IPS-20b (cell line): ENCODE data around the gene MDH2.

Experiments used
- H3K27ac ChIP-seq: one replicate; pipeline ENCODE4 v1.5.1; 2013; ENCODE audit warnings: low read length
- H3K27me3 ChIP-seq: 2 replicates; pipeline ENCODE4 v1.6.1; 2013; ENCODE audit warnings: mild to moderate bottlenecking, low read length, inconsistent platforms; ENCODE audit not compliant: insufficient read depth
- H3K36me3 ChIP-seq: 2 replicates; pipeline ENCODE4 v1.6.1; 2013; ENCODE audit warnings: low read depth, mild to moderate bottlenecking, inconsistent platforms, low read length, moderate library complexity; ENCODE audit not compliant: insufficient read depth
- H3K4me1 ChIP-seq: 2 replicates; pipeline ENCODE4 v1.6.1; 2013; ENCODE audit warnings: mild to moderate bottlenecking, control low read depth, inconsistent platforms, low read length, moderate library complexity; ENCODE audit not compliant: insufficient read depth
- H3K4me3 ChIP-seq: 2 replicates; pipeline ENCODE4 v1.5.1; 2013; ENCODE audit warnings: mild to moderate bottlenecking, low read length, inconsistent platforms
- H3K9ac ChIP-seq: 2 replicates; pipeline ENCODE4 v1.6.1; 2013; ENCODE audit warnings: low read depth, mild to moderate bottlenecking, inconsistent platforms, low read length, moderate library complexity
- H3K9me3 ChIP-seq: 2 replicates; pipeline ENCODE4 v1.6.1; 2013; ENCODE audit warnings: mild to moderate bottlenecking, low read depth, low read length, inconsistent platforms; ENCODE audit not compliant: insufficient read depth

The MDH2 gene

DNA sequence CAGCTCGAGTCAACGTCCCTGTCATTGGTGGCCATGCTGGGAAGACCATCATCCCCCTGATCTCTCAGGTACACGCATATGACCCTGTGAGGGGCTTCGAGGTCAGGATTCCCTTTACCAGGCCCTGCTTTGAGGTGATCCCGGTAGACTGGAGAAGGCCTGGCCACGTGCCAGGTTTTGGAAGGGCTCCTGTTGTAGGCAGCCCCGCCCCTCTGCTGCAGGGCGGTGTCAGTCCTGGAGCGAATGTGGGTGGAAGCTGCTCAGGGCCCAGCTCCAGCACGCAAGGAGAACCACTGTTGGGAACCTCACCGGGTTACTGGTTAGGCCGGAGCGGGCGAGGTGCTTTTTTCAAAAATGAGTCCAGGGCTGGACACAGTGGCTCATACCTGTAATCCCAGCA is 15.6 kb downstream of the MDH2 start:
- Histone ChIP-seq H3K27ac (no peak overlapping the region), H3K9ac (no peak overlapping the region), H3K9me3 (no peaks in the 10 kb centered on the region), H3K36me3 (peaks cover 89% of the 10 kb centered on the region), H3K4me3 (no peak overlapping the region), H3K27me3 (no peaks in the 10 kb centered on the region), H3K4me1 (no peaks in the 10 kb centered on the region)

DNA sequence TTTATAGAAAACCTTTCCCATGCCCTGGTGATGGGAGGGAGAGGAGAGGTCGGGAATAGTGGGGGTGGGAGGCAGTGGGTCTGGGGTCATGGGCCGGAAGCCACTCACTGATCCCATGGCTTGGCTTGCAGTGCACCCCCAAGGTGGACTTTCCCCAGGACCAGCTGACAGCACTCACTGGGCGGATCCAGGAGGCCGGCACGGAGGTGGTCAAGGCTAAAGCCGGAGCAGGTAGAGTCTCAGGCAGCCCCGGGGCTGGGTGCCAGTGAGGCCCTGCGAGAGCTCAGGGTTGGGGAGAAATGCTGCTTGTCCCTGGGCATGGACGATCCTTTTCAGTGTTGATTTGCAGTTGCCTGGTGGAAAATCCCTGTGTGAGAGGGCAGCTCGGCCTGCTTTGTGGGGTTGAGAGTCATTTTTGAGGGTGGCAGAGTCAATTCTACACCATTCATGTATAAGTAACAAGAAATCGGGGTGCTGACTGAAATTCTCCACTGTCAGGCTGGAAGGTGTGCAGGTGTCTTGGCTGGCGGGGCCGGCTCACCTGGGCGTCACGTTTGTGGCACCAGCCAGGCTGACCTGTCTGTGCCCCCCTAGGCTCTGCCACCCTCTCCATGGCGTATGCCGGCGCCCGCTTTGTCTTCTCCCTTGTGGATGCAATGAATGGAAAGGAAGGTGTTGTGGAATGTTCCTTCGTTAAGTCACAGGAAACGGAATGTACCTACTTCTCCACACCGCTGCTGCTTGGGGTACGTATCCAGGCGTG is 16.5 kb downstream of the MDH2 start:
- H3K4me3 ChIP-seq = no peak overlapping the region
- H3K9ac ChIP-seq = no peak overlapping the region
- no peaks in the 10 kb centered on the region for H3K9me3 ChIP-seq
- peaks cover 81% of the 10 kb centered on the region for H3K36me3 ChIP-seq
- peaks cover 5% of the 10 kb centered on the region; the same call in 1 of the 2 replicates for H3K4me1 ChIP-seq
- H3K27me3 ChIP-seq = no peaks in the 10 kb centered on the region
- no peak overlapping the region for H3K27ac ChIP-seq

DNA sequence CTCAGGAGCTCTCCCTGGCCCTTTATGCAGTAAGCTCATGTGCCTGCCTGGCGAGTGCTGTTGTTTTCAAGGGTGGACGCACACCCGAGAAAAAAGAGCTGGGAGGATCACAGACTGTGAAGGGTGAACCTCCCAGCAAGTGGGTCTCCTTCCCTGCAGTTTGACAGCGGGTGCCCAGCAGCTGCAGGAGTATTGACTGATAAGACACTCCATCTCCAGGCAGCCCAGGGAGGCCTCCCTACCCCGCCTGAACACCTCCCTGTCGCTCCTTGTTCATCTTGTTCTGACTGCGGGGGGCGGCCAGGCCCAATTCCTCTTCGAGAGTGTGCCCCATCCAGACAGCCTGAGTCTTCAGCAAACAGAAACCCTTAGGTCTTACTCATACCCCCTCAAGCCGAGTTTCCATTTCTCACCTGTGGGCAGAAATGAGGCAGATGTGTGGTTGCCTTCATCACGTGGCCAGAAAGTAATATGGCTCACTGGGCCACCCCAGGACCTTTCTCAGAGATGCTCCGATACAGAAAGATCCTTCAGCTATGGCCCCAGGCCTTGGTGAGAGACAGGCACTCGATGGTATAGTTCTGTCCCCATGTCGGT is 17.2 kb downstream of the MDH2 start:
- peaks cover 5% of the 10 kb centered on the region; the same call in 1 of the 2 replicates for H3K4me1 ChIP-seq
- H3K4me3 ChIP-seq = no peak overlapping the region
- H3K36me3 ChIP-seq = peaks cover 73% of the 10 kb centered on the region
- H3K27ac ChIP-seq = no peak overlapping the region
- H3K27me3 ChIP-seq = no peaks in the 10 kb centered on the region
- H3K9me3 ChIP-seq = no peaks in the 10 kb centered on the region
- no peak overlapping the region for H3K9ac ChIP-seq

DNA sequence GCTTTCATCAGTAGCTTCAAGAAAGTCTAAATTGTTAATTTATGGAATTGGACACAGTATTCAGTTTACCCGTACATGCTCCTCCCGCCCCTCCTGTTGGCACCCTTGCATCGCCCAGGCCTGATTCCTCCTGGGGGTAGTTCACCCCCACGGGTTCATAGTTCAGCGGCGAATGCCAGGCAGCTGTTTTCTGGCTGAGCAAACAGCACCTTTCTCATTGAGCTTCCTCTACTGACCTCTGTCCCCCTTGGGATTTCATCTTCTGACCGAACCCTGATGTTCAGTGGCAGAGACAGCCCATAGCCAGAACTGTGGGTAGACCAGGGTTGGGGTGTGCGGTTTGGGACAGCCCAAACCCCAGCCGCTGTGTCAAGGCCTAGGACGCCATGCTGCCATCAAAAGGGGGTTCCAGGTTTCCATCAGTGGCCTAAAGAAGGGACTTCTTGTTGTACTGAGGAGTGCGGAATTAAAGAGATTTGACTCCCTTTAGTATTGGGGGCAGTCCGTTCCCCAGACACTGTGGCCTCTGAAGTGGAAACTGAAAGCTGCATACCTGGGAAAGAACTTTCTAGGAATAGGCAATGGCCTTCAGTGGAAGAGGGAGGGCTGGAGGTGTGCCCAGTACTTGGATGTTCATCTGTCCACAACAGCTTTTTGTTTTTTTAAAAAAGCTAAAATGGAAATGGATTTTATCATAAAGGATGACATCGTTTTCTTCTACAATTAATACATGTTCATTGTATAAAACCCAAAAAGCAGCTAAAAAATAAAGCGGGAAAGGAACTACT is 19.0 kb downstream of the MDH2 start:
- H3K4me3 ChIP-seq = no peak overlapping the region
- H3K27me3 ChIP-seq = no peaks in the 10 kb centered on the region
- H3K36me3 ChIP-seq = peaks cover 55% of the 10 kb centered on the region
- no peak overlapping the region for H3K9ac ChIP-seq
- no peak overlapping the region for H3K27ac ChIP-seq
- peaks cover 5% of the 10 kb centered on the region; the same call in 1 of the 2 replicates for H3K4me1 ChIP-seq
- H3K9me3 ChIP-seq = no peaks in the 10 kb centered on the region

DNA sequence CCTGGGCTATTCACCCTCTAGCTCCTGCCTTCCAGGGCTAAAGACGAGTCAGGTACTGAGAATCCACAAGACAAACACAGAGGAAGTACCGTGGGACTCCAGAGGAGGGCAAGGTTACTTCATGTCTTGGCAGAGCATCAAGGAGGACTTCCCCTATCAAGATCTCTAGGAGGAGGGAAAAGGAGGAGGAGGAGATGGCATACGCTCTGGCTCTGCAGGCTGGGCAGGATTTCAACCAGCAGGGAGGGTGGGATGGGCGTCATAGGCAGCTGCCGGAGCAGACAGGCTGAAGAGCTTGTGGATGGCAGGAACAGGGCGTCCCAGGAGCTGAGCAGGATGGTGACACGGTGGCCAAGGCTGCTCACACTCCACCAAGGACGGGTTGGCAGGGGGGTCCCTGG is 21.3 kb downstream of the MDH2 start:
- no peak overlapping the region for H3K27ac ChIP-seq
- H3K27me3 ChIP-seq = no peaks in the 10 kb centered on the region

DNA sequence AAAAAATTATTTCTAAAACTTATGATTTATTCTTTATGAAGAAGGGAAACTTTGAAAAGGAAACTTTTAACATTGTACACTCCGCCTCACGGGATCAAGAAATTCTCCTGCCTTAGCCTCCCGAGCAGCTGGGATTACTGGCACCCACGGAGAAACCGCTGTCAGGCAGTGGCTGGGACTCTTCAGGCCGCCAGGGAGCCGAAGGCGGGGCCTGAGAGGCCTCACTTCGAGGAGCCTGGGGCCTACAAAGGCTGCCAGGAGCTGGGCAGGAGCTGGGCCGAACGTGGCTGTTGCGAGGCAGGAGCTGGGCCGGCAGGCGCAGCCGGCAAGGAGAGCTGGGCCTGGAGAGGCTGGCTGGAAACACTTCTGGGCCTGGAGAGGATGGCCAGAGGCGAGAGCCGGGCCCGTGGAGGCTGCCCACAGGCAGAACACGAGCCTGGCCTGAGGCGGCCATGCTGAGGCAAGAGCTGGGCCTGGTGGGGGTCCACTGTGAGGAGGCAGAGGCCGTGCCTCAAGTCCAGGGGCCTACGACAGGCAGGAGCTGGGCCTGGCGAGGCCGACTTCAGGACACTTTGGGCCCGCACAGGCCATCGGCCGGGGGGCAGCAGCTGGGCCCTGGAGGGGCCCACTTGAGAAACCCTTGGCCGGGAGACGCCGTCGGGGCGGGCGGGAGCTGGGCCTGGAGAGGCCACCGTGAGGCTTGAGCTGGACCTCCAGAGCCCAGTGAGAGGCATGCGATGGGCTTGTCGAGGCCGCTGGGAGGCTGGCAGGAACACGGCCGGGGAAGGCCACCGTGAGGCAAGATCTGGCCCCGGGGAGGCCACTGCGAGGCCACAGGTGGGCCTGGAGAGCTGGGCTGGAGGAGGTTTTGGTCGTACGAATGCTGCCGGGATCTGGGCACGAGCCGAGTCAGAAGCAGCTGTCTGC is 23.7 kb downstream of the MDH2 start:
- no peak overlapping the region for H3K27ac ChIP-seq
- peaks cover 5% of the 10 kb centered on the region; the same call in 1 of the 2 replicates for H3K4me1 ChIP-seq
- H3K36me3 ChIP-seq = peaks cover 9% of the 10 kb centered on the region
- H3K9me3 ChIP-seq = no peaks in the 10 kb centered on the region
- H3K9ac ChIP-seq = no peak overlapping the region
- no peak overlapping the region for H3K4me3 ChIP-seq
- no peaks in the 10 kb centered on the region for H3K27me3 ChIP-seq

More for the DNA sequence above, 21.3 kb downstream of the MDH2 start:
- Histone ChIP-seq H3K4me3 (no peak overlapping the region), H3K4me1 (peaks cover 5% of the 10 kb centered on the region; the same call in 1 of the 2 replicates), H3K36me3 (peaks cover 33% of the 10 kb centered on the region), H3K9ac (no peak overlapping the region), H3K9me3 (no peaks in the 10 kb centered on the region)

DNA sequence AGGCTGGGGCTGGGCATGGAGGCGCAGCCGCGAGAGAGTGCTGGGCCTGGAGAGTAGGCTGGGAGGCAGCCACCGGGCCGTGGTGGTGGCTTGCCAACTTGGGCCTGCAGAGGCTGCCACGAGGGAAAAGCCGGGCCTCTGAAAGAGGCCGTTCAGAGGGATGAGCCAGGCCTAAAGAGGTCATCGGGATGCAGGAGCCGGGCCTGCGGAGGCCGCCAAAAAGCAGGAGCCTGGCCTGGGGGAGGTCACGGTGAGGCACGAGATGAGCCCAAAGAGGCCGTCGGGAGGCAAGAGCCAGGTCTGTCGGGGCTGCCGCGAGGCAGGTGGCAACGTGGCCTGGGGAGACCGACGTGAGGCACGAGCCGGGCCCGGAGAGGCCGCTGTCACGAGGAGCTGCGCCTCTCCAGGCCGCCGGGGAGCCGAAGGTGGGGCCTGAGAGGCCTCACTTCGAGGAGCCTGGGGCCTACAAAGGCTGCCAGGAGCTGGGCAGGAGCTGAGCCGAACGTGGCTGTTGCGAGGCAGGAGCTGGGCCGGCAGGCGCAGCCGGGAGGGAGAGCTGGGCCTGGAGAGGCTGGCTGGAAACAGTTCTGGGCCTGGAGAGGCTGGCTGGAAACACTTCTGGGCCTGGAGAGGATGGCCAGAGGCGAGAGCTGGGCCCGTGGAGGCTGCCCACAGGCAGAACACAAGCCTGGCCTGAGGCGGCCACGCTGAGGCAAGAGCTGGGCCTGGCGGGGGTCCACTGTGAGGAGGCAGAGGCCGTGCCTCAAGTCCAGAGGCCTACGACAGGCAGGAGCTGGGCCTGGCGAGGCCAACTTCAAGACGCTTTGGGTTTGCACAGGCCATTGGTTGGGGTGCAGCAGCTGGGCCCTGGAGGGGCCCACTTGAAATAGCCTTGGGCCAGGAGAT is 24.6 kb downstream of the MDH2 start:
- Histone ChIP-seq H3K36me3 (0 out of 2 replicates have a peak, but pooled peaks cover under 1% of the 10 kb centered on the region), H3K4me1 (peaks cover 5% of the 10 kb centered on the region; the same call in 1 of the 2 replicates), H3K27ac (no peak overlapping the region), H3K9me3 (no peaks in the 10 kb centered on the region), H3K4me3 (no peak overlapping the region), H3K9ac (peak overlapping the region; percentile 15; the same call in 1 of the 2 replicates), H3K27me3 (no peaks in the 10 kb centered on the region)

DNA sequence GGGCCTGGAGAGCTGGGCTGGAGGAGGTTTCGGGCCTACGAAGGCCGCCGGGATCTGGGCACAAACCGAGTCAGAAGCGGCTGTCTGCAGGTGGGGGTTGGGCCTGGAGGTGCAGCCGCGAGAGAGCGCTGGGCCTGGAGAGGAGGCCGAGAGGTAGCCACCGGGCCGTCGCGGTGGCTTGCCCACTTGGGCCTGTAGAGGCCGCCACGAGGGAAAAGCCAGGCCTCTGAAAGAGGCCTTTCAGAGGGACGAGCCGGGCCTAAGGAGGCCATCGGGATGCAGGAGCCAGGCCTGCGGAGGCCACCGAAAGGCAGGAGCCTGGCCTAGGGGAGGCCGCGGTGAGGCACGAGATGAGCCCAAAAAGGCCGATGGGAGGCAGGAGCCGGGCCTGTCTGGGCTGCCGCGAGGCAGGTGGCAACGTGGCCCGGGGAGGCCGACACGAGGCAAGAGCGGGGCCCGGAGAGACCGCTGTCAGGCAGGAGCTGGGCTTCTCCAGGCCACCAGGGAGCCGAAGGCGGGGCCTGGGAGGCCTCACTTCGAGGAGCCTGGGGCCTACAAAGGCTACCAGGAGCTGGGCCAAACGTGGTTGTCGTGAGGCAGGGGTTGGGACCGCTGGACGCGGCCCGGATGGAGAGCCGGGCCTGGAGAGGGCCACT is 25.6 kb downstream of the MDH2 start:
- Histone ChIP-seq H3K9ac (peak overlapping the region; percentile 15), H3K4me1 (peaks cover 5% of the 10 kb centered on the region; the same call in 1 of the 2 replicates), H3K27me3 (no peaks in the 10 kb centered on the region), H3K27ac (no peak overlapping the region), H3K9me3 (no peaks in the 10 kb centered on the region), H3K4me3 (no peak overlapping the region), H3K36me3 (no peaks in the 10 kb centered on the region)

DNA sequence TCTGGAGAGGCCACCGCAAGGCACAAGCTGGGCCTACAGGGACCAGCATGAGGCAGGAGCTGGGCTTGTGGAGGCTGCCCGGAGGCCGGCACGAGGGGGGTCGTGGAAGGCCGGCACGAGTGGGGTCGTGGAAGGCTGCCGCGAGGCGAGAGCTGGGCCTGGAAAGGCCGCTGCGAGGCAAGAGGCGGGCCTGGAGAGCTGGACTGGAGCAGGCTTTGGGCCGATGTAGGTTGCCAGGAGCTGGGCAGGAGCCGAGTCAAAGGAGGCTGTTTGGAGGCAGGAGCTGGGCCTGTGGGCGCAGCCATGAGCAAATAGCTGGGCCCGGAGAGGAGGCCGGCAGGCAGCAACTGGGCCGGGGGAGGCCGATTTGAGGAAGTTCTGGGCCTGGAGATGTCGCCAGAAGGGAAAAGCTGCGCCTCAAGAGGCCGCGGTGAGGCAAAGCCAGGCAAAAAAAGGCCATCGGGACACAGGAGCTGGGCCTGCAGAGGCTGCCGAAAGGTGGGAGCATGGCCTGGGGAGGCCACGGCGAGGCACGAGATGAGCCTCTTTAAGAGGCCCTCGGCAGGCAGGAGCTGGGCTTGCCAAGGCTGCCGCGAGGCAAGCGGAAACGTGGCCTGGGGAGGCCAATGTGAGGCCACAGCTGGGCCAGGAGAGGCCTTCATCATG is 26.5 kb downstream of the MDH2 start:
- Histone ChIP-seq H3K4me1 (no peaks in the 10 kb centered on the region), H3K36me3 (no peaks in the 10 kb centered on the region), H3K9ac (no peak overlapping the region), H3K4me3 (no peak overlapping the region), H3K27me3 (no peaks in the 10 kb centered on the region), H3K27ac (no peak overlapping the region), H3K9me3 (no peaks in the 10 kb centered on the region)

DNA sequence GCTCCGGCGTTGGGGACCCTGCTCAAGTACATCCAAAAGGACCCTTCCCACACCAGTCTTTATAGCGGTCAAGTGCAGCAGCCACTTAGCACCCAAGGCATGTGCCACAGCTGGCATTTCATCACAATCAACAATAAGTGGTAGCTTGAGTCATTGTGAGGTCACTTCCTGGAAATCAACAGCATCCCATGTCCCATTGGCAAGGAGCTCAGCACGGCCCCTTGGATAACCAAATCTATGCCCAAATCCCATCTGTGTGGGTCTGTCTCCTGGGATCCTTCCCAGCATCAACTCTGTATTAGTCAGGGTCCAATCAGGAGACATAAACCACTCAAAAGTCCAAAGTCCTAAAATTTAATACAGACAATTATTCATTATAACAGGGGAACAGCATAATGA is 27.1 kb downstream of the MDH2 start:
- no peak overlapping the region for H3K27ac ChIP-seq

More for the DNA sequence above, 27.1 kb downstream of the MDH2 start:
- Histone ChIP-seq H3K36me3 (no peaks in the 10 kb centered on the region), H3K9ac (no peak overlapping the region), H3K4me1 (no peaks in the 10 kb centered on the region), H3K4me3 (no peak overlapping the region), H3K9me3 (no peaks in the 10 kb centered on the region), H3K27me3 (no peaks in the 10 kb centered on the region)
